GM23338 (cell line): Measurements from ENCODE around the gene FEM1A. TPM values are rescaled to one million over a fixed set of nuclear protein-coding genes. Genes with fewer than 3 reads are reported as not detected.

ENCODE experiments used
- ATAC-seq: fragments of 200-7000 bp; cut with Tn5 transposase; 3 replicates; pipeline ENCODE4 v1.9.1; 2020
- DNase-seq: peaks from one replicate; pipeline ENCODE4 v3.0.0-alpha.2; 2015; ENCODE audit warnings: low spot score
- H2AFZ ChIP-seq: fragments of 200-600 bp; sonication (generic); 2 replicates; pipeline ENCODE4 v1.8.0; 2016; ENCODE audit warnings: antibody characterized with exemption, mild to moderate bottlenecking, moderate library complexity
- H3F3A ChIP-seq: fragments of 200-600 bp; sonication (generic); replicated peaks from 2 replicates; pipeline ENCODE4 v1.8.0; 2017; ENCODE audit warnings: antibody characterized with exemption, mixed run types, low read depth
- H3K27ac ChIP-seq: fragments of 200-600 bp; sonication (generic); 2 replicates; pipeline ENCODE4 v1.6.1; 2016; ENCODE audit warnings: low read depth
- H3K27me3 ChIP-seq: fragments of 200-600 bp; sonication (generic); 2 replicates; pipeline ENCODE4 v1.8.0; 2016; ENCODE audit warnings: mild to moderate bottlenecking, mixed run types, moderate library complexity; ENCODE audit not compliant: insufficient read depth
- H3K36me3 ChIP-seq: fragments of 200-600 bp; sonication (generic); 2 replicates; pipeline ENCODE4 v1.8.0; 2016; ENCODE audit warnings: mild to moderate bottlenecking; ENCODE audit not compliant: insufficient read depth
- H3K4me1 ChIP-seq: fragments of 200-600 bp; sonication (generic); 2 replicates; pipeline ENCODE4 v1.8.0; 2016; ENCODE audit warnings: mild to moderate bottlenecking, moderate library complexity; ENCODE audit not compliant: insufficient read depth
- H3K4me2 ChIP-seq: fragments of 200-600 bp; sonication (generic); 2 replicates; pipeline ENCODE4 v1.7.1; 2017; ENCODE audit warnings: mixed run types
- H3K4me3 ChIP-seq: fragments of 200-600 bp; sonication (generic); 2 replicates; pipeline ENCODE4 v1.6.1; 2016; ENCODE audit warnings: mixed run types
- H3K79me2 ChIP-seq: fragments of 200-600 bp; sonication (generic); replicated peaks from 2 replicates; pipeline ENCODE4 v1.8.0; 2017; ENCODE audit warnings: mild to moderate bottlenecking; ENCODE audit not compliant: insufficient read depth
- H3K9me2 ChIP-seq: fragments of 200-600 bp; sonication (generic); 2 replicates; pipeline ENCODE4 v1.8.0; 2017; ENCODE audit not compliant: insufficient read depth
- H4K20me1 ChIP-seq: fragments of 200-600 bp; sonication (generic); replicated peaks from 2 replicates; pipeline ENCODE4 v1.8.0; 2017; ENCODE audit warnings: mild to moderate bottlenecking; ENCODE audit not compliant: insufficient read depth
- H3K27ac Mint-ChIP-seq: 2 replicates; pipeline ENCODE4 v1.8.0; 2020; ENCODE audit warnings: inconsistent platforms, mild to moderate bottlenecking, moderate library complexity, mixed read lengths
- H3K27me3 Mint-ChIP-seq: 3 replicates; pipeline ENCODE4 v1.8.0; 2022; ENCODE audit warnings: low read depth, mild to moderate bottlenecking, moderate library complexity, mixed read lengths, inconsistent platforms; ENCODE audit not compliant: insufficient read depth, poor library complexity
- H3K36me3 Mint-ChIP-seq: 3 replicates; pipeline ENCODE4 v1.8.0; 2021; ENCODE audit warnings: low read depth, mild to moderate bottlenecking, inconsistent platforms, moderate library complexity, mixed read lengths
- H3K4me1 Mint-ChIP-seq: 3 replicates; pipeline ENCODE4 v1.8.0; 2020; ENCODE audit warnings: mild to moderate bottlenecking, inconsistent platforms, mixed read lengths
- H3K4me3 Mint-ChIP-seq: 3 replicates; pipeline ENCODE4 v1.8.0; 2021; ENCODE audit warnings: moderate library complexity, mild to moderate bottlenecking, inconsistent platforms, mixed read lengths
- H3K9me3 Mint-ChIP-seq: 3 replicates; pipeline ENCODE4 v1.8.0; 2020; ENCODE audit warnings: moderate library complexity, mild to moderate bottlenecking, inconsistent platforms, mixed read lengths
- CREB1 ChIP-seq: fragments of 250-450 bp; sonication (Bioruptor Pico); IDR thresholded peaks from 2 replicates; pipeline ENCODE4 v1.5.0; 2020; ENCODE audit warnings: low read depth, mild to moderate bottlenecking, moderate library complexity
- EZH2 ChIP-seq: fragments of 200-600 bp; sonication (generic); IDR thresholded peaks from one replicate; pipeline ENCODE4 v1.8.0; 2017; ENCODE audit warnings: antibody characterized with exemption, mild to moderate bottlenecking, low read depth; ENCODE audit not compliant: unreplicated experiment
- JUNB ChIP-seq: IDR thresholded peaks from one replicate; pipeline ENCODE4 v1.6.1; 2016; ENCODE audit warnings: antibody characterized with exemption; ENCODE audit not compliant: unreplicated experiment
- ZNF331 ChIP-seq: fragments of 250-450 bp; sonication (Bioruptor Pico); IDR thresholded peaks from 2 replicates; pipeline ENCODE4 v1.5.0; 2020; ENCODE audit warnings: low read depth, mild to moderate bottlenecking, moderate library complexity
- polyA plus RNA-seq: library from polyadenylated mRNA; unstranded; fragments of >200 nt; fragmentation: Nextera tagmentation; extraction: Ambion mirVana; gene quantifications from 2 replicates; pipeline ENCODE4 v1.2.1, GENCODE V29; 2016
- total RNA-seq: library from RNA; depleted of rRNA; stranded (reverse); fragments of >200 nt; shearing (Covaris generic); gene quantifications from 2 replicates; pipeline ENCODE4 v1.2.3, GENCODE V29; 2014
- TF ChIP-seq, protein P1 (sequence below): fragments of 250-450 bp; sonication (Bioruptor Pico); IDR thresholded peaks from 2 replicates; pipeline ENCODE4 v1.5.0; 2020; ENCODE audit warnings: mild to moderate bottlenecking, moderate library complexity
- TF ChIP-seq, protein P2 (sequence below), 2 experiments: fragments of 200-600 bp in 1 of 2; sonication (generic) in 1 of 2; conservative IDR thresholded peaks; 2 replicates each; pipeline versions ENCODE4 v1.5.1 to v1.6.1; 2016 to 2017; ENCODE audit warnings: antibody characterized with exemption in 2 of 2, low read depth in 2 of 2, mild to moderate bottlenecking in 2 of 2, moderate library complexity in 1 of 2
- TF ChIP-seq, protein P3 (sequence below): IDR thresholded peaks from one replicate; pipeline ENCODE4 v1.6.1; 2018; ENCODE audit warnings: antibody characterized with exemption; ENCODE audit not compliant: unreplicated experiment

FEM1A gene
- total and polyA plus RNA-seq, 2 experiments from 2014 or later = 0.87 to 16.5 TPM

DNA sequence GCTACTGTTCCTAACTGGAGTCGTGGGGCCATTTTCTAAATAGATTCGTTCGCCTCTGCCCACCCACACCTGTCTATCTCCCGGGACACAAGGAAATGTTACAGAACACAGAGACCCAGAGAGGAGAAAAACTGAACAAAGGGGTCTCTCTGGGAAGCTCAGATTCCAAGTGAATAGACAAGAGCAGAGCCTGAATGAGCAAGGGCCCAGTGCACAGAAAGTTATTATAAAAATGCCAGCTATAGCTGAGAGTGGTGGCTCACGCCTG, 27.2 kb upstream of the FEM1A start:
- Mint-ChIP-seq H3K4me3 (no peak overlapping the region), H3K36me3 (no peaks in the 10 kb centered on the region; the same call in 2 of the 3 replicates), H3K4me1 (peaks cover 6% of the 10 kb centered on the region; the same call in 2 of the 3 replicates), H3K27me3 (peaks cover 4% of the 10 kb centered on the region), H3K27ac (no peak overlapping the region), H3K9me3 (no peaks in the 10 kb centered on the region)
- 0 out of 2 replicates have a peak, but pooled peaks cover 2% of the 10 kb centered on the region for H3F3A ChIP-seq
- ATAC-seq = no peak
- no peaks in the 10 kb centered on the region for H3K79me2 ChIP-seq
- no peaks in the 10 kb centered on the region; the same call in 1 of the 2 replicates for H4K20me1 ChIP-seq
- no peak overlapping the region for H3K27ac ChIP-seq
- H3K36me3 ChIP-seq = no peaks in the 10 kb centered on the region
- TF ChIP-seq, protein P1, sequence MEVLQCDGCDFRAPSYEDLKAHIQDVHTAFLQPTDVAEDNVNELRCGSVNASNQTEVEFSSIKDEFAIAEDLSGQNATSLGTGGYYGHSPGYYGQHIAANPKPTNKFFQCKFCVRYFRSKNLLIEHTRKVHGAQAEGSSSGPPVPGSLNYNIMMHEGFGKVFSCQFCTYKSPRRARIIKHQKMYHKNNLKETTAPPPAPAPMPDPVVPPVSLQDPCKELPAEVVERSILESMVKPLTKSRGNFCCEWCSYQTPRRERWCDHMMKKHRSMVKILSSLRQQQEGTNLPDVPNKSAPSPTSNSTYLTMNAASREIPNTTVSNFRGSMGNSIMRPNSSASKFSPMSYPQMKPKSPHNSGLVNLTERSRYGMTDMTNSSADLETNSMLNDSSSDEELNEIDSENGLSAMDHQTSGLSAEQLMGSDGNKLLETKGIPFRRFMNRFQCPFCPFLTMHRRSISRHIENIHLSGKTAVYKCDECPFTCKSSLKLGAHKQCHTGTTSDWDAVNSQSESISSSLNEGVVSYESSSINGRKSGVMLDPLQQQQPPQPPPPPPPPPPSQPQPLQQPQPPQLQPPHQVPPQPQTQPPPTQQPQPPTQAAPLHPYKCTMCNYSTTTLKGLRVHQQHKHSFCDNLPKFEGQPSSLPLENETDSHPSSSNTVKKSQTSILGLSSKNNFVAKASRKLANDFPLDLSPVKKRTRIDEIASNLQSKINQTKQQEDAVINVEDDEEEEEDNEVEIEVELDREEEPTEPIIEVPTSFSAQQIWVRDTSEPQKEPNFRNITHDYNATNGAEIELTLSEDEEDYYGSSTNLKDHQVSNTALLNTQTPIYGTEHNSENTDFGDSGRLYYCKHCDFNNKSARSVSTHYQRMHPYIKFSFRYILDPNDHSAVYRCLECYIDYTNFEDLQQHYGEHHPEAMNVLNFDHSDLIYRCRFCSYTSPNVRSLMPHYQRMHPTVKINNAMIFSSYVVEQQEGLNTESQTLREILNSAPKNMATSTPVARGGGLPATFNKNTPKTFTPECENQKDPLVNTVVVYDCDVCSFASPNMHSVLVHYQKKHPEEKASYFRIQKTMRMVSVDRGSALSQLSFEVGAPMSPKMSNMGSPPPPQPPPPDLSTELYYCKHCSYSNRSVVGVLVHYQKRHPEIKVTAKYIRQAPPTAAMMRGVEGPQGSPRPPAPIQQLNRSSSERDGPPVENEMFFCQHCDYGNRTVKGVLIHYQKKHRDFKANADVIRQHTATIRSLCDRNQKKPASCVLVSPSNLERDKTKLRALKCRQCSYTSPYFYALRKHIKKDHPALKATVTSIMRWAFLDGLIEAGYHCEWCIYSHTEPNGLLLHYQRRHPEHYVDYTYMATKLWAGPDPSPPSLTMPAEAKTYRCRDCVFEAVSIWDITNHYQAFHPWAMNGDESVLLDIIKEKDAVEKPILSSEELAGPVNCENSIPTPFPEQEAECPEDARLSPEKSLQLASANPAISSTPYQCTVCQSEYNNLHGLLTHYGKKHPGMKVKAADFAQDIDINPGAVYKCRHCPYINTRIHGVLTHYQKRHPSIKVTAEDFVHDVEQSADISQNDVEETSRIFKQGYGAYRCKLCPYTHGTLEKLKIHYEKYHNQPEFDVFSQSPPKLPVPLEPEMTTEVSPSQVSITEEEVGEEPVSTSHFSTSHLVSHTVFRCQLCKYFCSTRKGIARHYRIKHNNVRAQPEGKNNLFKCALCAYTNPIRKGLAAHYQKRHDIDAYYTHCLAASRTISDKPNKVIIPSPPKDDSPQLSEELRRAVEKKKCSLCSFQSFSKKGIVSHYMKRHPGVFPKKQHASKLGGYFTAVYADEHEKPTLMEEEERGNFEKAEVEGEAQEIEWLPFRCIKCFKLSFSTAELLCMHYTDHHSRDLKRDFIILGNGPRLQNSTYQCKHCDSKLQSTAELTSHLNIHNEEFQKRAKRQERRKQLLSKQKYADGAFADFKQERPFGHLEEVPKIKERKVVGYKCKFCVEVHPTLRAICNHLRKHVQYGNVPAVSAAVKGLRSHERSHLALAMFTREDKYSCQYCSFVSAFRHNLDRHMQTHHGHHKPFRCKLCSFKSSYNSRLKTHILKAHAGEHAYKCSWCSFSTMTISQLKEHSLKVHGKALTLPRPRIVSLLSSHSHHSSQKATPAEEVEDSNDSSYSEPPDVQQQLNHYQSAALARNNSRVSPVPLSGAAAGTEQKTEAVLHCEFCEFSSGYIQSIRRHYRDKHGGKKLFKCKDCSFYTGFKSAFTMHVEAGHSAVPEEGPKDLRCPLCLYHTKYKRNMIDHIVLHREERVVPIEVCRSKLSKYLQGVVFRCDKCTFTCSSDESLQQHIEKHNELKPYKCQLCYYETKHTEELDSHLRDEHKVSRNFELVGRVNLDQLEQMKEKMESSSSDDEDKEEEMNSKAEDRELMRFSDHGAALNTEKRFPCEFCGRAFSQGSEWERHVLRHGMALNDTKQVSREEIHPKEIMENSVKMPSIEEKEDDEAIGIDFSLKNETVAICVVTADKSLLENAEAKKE (CRISPR knock-in tag) = no peak
- TF ChIP-seq EZH2 = no peak
- no peak for TF ChIP-seq CREB1 (CRISPR knock-in tag)
- TF ChIP-seq, protein P2, sequence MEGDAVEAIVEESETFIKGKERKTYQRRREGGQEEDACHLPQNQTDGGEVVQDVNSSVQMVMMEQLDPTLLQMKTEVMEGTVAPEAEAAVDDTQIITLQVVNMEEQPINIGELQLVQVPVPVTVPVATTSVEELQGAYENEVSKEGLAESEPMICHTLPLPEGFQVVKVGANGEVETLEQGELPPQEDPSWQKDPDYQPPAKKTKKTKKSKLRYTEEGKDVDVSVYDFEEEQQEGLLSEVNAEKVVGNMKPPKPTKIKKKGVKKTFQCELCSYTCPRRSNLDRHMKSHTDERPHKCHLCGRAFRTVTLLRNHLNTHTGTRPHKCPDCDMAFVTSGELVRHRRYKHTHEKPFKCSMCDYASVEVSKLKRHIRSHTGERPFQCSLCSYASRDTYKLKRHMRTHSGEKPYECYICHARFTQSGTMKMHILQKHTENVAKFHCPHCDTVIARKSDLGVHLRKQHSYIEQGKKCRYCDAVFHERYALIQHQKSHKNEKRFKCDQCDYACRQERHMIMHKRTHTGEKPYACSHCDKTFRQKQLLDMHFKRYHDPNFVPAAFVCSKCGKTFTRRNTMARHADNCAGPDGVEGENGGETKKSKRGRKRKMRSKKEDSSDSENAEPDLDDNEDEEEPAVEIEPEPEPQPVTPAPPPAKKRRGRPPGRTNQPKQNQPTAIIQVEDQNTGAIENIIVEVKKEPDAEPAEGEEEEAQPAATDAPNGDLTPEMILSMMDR (conservative IDR thresholded peaks at IDR 0.05; ENCODE audit: low read depth in 2 of 2) = no peak
- TF ChIP-seq, protein P3, sequence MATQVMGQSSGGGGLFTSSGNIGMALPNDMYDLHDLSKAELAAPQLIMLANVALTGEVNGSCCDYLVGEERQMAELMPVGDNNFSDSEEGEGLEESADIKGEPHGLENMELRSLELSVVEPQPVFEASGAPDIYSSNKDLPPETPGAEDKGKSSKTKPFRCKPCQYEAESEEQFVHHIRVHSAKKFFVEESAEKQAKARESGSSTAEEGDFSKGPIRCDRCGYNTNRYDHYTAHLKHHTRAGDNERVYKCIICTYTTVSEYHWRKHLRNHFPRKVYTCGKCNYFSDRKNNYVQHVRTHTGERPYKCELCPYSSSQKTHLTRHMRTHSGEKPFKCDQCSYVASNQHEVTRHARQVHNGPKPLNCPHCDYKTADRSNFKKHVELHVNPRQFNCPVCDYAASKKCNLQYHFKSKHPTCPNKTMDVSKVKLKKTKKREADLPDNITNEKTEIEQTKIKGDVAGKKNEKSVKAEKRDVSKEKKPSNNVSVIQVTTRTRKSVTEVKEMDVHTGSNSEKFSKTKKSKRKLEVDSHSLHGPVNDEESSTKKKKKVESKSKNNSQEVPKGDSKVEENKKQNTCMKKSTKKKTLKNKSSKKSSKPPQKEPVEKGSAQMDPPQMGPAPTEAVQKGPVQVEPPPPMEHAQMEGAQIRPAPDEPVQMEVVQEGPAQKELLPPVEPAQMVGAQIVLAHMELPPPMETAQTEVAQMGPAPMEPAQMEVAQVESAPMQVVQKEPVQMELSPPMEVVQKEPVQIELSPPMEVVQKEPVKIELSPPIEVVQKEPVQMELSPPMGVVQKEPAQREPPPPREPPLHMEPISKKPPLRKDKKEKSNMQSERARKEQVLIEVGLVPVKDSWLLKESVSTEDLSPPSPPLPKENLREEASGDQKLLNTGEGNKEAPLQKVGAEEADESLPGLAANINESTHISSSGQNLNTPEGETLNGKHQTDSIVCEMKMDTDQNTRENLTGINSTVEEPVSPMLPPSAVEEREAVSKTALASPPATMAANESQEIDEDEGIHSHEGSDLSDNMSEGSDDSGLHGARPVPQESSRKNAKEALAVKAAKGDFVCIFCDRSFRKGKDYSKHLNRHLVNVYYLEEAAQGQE = no peak
- TF ChIP-seq JUNB = no peak
- TF ChIP-seq ZNF331 (CRISPR knock-in tag) = no peak
- peaks cover 4% of the 10 kb centered on the region; the same call in 1 of the 2 replicates for H3K4me1 ChIP-seq
- H2AFZ ChIP-seq = no peak overlapping the region
- no peak for DNase-seq
- no peaks in the 10 kb centered on the region for H3K9me2 ChIP-seq
- H3K27me3 ChIP-seq = peaks cover 1% of the 10 kb centered on the region; the same call in 1 of the 2 replicates
- H3K4me3 ChIP-seq = no peak overlapping the region
- H3K4me2 ChIP-seq = no peak overlapping the region
